Kidney (tissue), 14 donors: ENCODE data around the gene CCBE1. TPM values are rescaled to one million over a fixed set of nuclear protein-coding genes. Genes with fewer than 3 reads are reported as not detected.

Experiments used
- DNase-seq, 5 donors: peaks; one replicate each; pipeline ENCODE4 v3.0.0-alpha.2; 2013 to 2020
- FAIRE-seq: peaks from 2 replicates; lab custom pipeline; 2012; peaks lifted over from hg19 to GRCh38; lab: Jason Lieb, UNC
- H3K27ac ChIP-seq, 2 donors: one replicate each; pipeline ENCODE4 v1.7.0; 2013; ENCODE audit warnings: low read depth in 2 of 2, low read length in 2 of 2, inconsistent platforms in 1 of 2
- H3K27me3 ChIP-seq: one replicate; pipeline ENCODE4 v1.7.1; 2013; ENCODE audit warnings: low read length, inconsistent platforms; ENCODE audit not compliant: control insufficient read depth, insufficient read depth
- H3K36me3 ChIP-seq, 3 donors: one replicate each; pipeline versions ENCODE4 v1.7.0 to v1.7.1; 2013; ENCODE audit warnings: low read length in 3 of 3, control low read depth in 1 of 3, inconsistent platforms in 1 of 3; ENCODE audit not compliant: insufficient read depth in 3 of 3, control insufficient read depth in 2 of 3
- H3K4me1 ChIP-seq, 3 donors: one replicate each; pipeline versions ENCODE4 v1.7.0 to v1.7.1; 2013; ENCODE audit warnings: low read length in 3 of 3, inconsistent platforms in 1 of 3, low read depth in 1 of 3; ENCODE audit not compliant: control insufficient read depth in 2 of 3, insufficient read depth in 2 of 3
- H3K4me3 ChIP-seq, 3 donors: one replicate each; pipeline versions ENCODE4 v1.7.0 to v1.8.1; 2013; ENCODE audit warnings: low read length in 3 of 3, control low read depth in 1 of 3, inconsistent platforms in 1 of 3
- H3K9ac ChIP-seq, 3 donors: one replicate each; pipeline versions ENCODE4 v1.7.0 to v1.7.1; 2013; ENCODE audit warnings: low read length in 3 of 3, control low read depth in 1 of 3, inconsistent platforms in 1 of 3
- H3K9me3 ChIP-seq, 3 donors: one replicate each; pipeline versions ENCODE4 v1.7.0 to v1.7.1; 2013; ENCODE audit warnings: low read length in 3 of 3, control low read depth in 1 of 3, inconsistent platforms in 1 of 3; ENCODE audit not compliant: control insufficient read depth in 2 of 3, insufficient read depth in 1 of 3
- CTCF ChIP-seq: IDR thresholded peaks from 3 replicates; pipeline ENCODE4 v1.5.1; 2012; ENCODE audit warnings: mild to moderate bottlenecking, moderate library complexity, borderline replicate concordance; ENCODE audit not compliant: insufficient read depth; ENCODE audit errors: extremely low read depth
- intact Hi-C: fragments of 100-400 bp; cut with DNase I; formaldehyde crosslinking; loops from one replicate; pipeline ENCODE4 v1.11.1; 2022
- polyA plus RNA-seq: library from polyadenylated mRNA; stranded (reverse); fragments of 350-450 nt; fragmentation: Illumina TruSeq; extraction: RNeasy Lipid Tissue Mini Kit (QIAGEN cat#74804); gene quantifications from one replicate; pipeline ENCODE4 v1.2.3, GENCODE V29; 2014; ENCODE audit warnings: low read depth, low replicate concordance; ENCODE audit not compliant: insufficient read depth
- total RNA-seq: library from RNA; stranded (reverse); fragmentation: NEBNext Ultra II Directional; extraction: Animal tissue kit (Norgen Biotek cat#: 25700); gene quantifications from one replicate; pipeline ENCODE4 v1.2.1, GENCODE V29; 2021
- donor health status: control.
- donor health status: control.
- donor health status: control.
- donor health status: control.
- donor health status: control.
- donor health status: DM: yes; HTN: yes; CAD: no.
- donor health status: Normal renal cell carcinoma (clear cell type).

The CCBE1 gene
- total and polyA plus RNA-seq, 2 donors from 2014 or later: 1.8 to 2.2 TPM

GRCh38 chr18:59537579-59537978 is 159.6 kb downstream of the CCBE1 start:
- FAIRE-seq: no peak
- Histone ChIP-seq H3K27ac (no peak overlapping the region), H3K4me1 (no peaks in the 10 kb centered on the region), H3K36me3 (no peaks in the 10 kb centered on the region), H3K9ac (no peak overlapping the region), H3K27me3 (no peaks in the 10 kb centered on the region), H3K9me3 (no peaks in the 10 kb centered on the region), H3K4me3 (no peak overlapping the region)
- intact Hi-C loops: no loop called here
- no peak for TF ChIP-seq CTCF
- DNase-seq: no peak

- Histone ChIP-seq H3K9me3 (no peaks in the 10 kb centered on the region), H3K4me3 (no peak overlapping the region), H3K36me3 (no peaks in the 10 kb centered on the region), H3K27me3 (no peaks in the 10 kb centered on the region), H3K4me1 (no peaks in the 10 kb centered on the region), H3K9ac (no peak overlapping the region), H3K27ac (no peak overlapping the region)
- FAIRE-seq: no peak
- DNase-seq: no peak
- intact Hi-C loops: no loop called here
- TF ChIP-seq CTCF: no peak
These were observed 161.1 kb downstream of the CCBE1 start for GRCh38 chr18:59536166-59536565.

- intact Hi-C loops: no loop called here
- no peak overlapping the region for H3K9ac ChIP-seq
- TF ChIP-seq CTCF: no peak
- no peak overlapping the region for H3K4me3 ChIP-seq
- no peaks in the 10 kb centered on the region for H3K9me3 ChIP-seq
- FAIRE-seq: no peak
- DNase-seq: no peak
- H3K27me3 ChIP-seq: no peaks in the 10 kb centered on the region
- H3K27ac ChIP-seq: no peak overlapping the region
- no peaks in the 10 kb centered on the region for H3K4me1 ChIP-seq
- no peaks in the 10 kb centered on the region for H3K36me3 ChIP-seq
These were observed 162.2 kb downstream of the CCBE1 start for GRCh38 chr18:59535055-59535454.

GRCh38 chr18:59528866-59529265 is 168.4 kb downstream of the CCBE1 start:
- Histone ChIP-seq H3K27me3 (no peaks in the 10 kb centered on the region), H3K36me3 (no peaks in the 10 kb centered on the region), H3K9me3 (no peaks in the 10 kb centered on the region), H3K4me1 (no peaks in the 10 kb centered on the region), H3K27ac (no peak overlapping the region), H3K9ac (no peak overlapping the region), H3K4me3 (no peak overlapping the region)
- FAIRE-seq (no peak), DNase-seq (no peak)
- no peak for TF ChIP-seq CTCF
- intact Hi-C loops: no loop called here
